ENCODE data around the gene ZC3H14.
"Not testable (repeated sequence)": the region's sequence is repeated elsewhere in the genome, so short reads cannot be mapped to it uniquely, and the experiment has no call there.

- TF ChIP-seq EZH2 (IDR thresholded peaks at IDR 0.05; ENCODE audit: borderline replicate concordance, low read depth, low read length, severe bottlenecking); CTCF (IDR thresholded peaks at IDR 0.05; ENCODE audit: borderline replicate concordance, extremely low read depth, low read length, poor library complexity, severe bottlenecking): not testable (repeated sequence)
Observed at GRCh38 chr14:88529889-88530288, 32.9 kb upstream of the ZC3H14 start.

Measured in DND-41 (cell line).